Gastrocnemius medialis (tissue), 4 donors: ENCODE results near the gene BEAN1. TPM values are rescaled to one million over a fixed set of nuclear protein-coding genes. Genes with fewer than 3 reads are reported as not detected.
A peak's percentile ranks its signal among the peaks of the same experiment; 100 is the strongest.

Experiments used
- ATAC-seq, 2 donors: fragments of 150-250 bp; one replicate each; pipeline ENCODE4 v1.9.1; 2016
- DNase-seq, 2 donors: peaks; one replicate each; pipeline ENCODE4 v3.0.0-alpha.2; 2019
- H3K27ac ChIP-seq, 4 donors: fragments of 200-600 bp; sonication (generic); 1 replicate in 1 of 4; 2 replicates in 3 of 4; pipeline ENCODE4 v1.5.1; 2016 to 2018; ENCODE audit warnings: mild to moderate bottlenecking in 2 of 4, moderate library complexity in 1 of 4
- H3K27me3 ChIP-seq, 3 donors: fragments of 200-600 bp; sonication (generic) in 2 of 3; 1 replicate in 1 of 3; 2 replicates in 2 of 3; pipeline versions ENCODE4 v1.5.1 to v1.6.0; 2016 to 2019; ENCODE audit warnings: mild to moderate bottlenecking in 1 of 3, moderate library complexity in 1 of 3
- H3K36me3 ChIP-seq, 2 donors: fragments of 200-600 bp; sonication (generic) in 1 of 2; one replicate each; pipeline ENCODE4 v1.5.1; 2017 to 2018
- H3K4me1 ChIP-seq, 2 donors: fragments of 200-600 bp; sonication (generic) in 1 of 2; one replicate each; pipeline ENCODE4 v1.5.1; 2016 to 2017; ENCODE audit warnings: mild to moderate bottlenecking in 2 of 2
- H3K4me3 ChIP-seq, 4 donors: fragments of 200-600 bp; sonication (generic) in 3 of 4; 1 replicate in 1 of 4; 2 replicates in 3 of 4; pipeline ENCODE4 v1.5.1; 2016 to 2019; ENCODE audit warnings: mild to moderate bottlenecking in 2 of 4
- H3K9me3 ChIP-seq, 3 donors: fragments of 200-600 bp; sonication (generic) in 2 of 3; 1 replicate in 1 of 3; 2 replicates in 2 of 3; pipeline ENCODE4 v1.5.1; 2016 to 2019
- POLR2A ChIP-seq, 2 donors: fragments of 450-650 bp; IDR thresholded peaks; one replicate each; pipeline ENCODE4 v1.6.1; 2017; ENCODE audit warnings: antibody characterized with exemption in 2 of 2, mild to moderate bottlenecking in 2 of 2, moderate library complexity in 2 of 2
- in situ Hi-C, 4 donors: fragments of 200-750 bp; cut with MboI; loops; one replicate each; pipeline versions ENCODE4 v1.15.0 to v1.8.0; 2017; ENCODE audit warnings: low sequenced_read_pairs in 4 of 4
- intact Hi-C: fragments of 100-400 bp; cut with DNase I; formaldehyde crosslinking; loops from one replicate; pipeline ENCODE4 v1.15.1; 2023; ENCODE audit warnings: low total_unique reads
- total RNA-seq, 4 donors: library from RNA; depleted of rRNA; stranded (reverse); fragments of >200 nt; gene quantifications; one replicate each; pipeline versions ENCODE4 v1.1.0 to v1.2.3, GENCODE V29; 2016
- TF ChIP-seq, protein P1 (sequence below), 5 experiments: fragments of 450-650 bp in 3 of 5; fragments of 200-600 bp in 2 of 5; sonication (generic) in 2 of 5; IDR thresholded peaks in 4 of 5; conservative IDR thresholded peaks in 1 of 5; 1 replicate in 4 of 5; 2 replicates in 1 of 5; pipeline ENCODE4 v1.5.1; 2016 to 2019; ENCODE audit warnings: antibody characterized with exemption in 5 of 5, mild to moderate bottlenecking in 3 of 5, moderate library complexity in 3 of 5

The BEAN1 gene
- total RNA-seq, 4 donors from 2014 or later: not detected

DNA sequence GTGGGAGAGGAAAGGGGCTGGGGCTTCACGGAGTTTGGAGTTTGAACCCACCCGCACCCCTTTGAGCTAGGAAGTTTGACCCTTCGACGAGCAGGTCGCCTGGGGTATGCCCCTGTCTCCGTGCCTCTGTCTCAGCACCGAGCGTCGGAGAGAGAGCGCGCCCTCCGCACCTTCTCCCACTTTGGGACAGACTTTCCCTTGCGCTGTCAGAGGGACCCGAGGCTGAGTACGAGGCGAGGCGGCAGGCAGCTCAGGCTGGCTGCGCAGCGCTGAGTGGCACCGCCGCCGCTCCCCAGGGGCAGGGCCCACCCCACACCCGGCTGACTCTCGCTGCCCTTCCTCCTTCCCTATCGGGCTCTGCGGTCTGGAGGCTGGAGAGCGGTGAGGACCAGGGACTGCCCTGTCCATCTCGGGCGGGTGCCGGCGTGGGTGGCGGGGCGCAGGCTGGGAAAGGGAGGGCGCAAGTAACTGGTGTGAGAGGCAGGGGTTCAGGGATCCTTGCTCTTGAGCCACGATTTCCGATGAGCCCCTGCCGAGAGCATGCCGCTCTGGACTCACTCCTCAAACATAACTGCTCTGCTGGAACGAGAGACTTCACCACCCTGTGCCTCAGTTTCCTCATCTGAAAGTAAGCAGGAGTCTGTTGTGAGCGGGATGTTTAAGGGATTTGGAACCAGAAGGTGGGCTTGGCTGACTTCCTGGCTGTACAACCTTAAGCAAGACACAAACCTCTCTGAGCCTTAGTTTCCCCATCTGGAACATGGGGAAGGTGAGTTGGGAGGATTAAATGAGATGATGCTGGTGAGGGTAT is 981 bp downstream of the BEAN1 start:
- Histone ChIP-seq H3K4me1 (peaks cover 0 to 9% of the 10 kb centered on the region in 2 donors), H3K27ac (no peak overlapping the region), H3K4me3 (peak overlapping the region in 3 of 4 donors; percentile 13 to 43 (median 42)), H3K36me3 (no peaks in the 10 kb centered on the region), H3K9me3 (no peaks in the 10 kb centered on the region), H3K27me3 (peaks cover 27 to 48% (median 38%) of the 10 kb centered on the region in 3 donors)
- ATAC-seq (no peak), DNase-seq (no peak)
- in situ Hi-C loops (no loop called here), intact Hi-C loops (no loop called here)
- no peak for TF ChIP-seq POLR2A (IDR thresholded peaks at IDR 0.05)
- TF ChIP-seq, protein P1, sequence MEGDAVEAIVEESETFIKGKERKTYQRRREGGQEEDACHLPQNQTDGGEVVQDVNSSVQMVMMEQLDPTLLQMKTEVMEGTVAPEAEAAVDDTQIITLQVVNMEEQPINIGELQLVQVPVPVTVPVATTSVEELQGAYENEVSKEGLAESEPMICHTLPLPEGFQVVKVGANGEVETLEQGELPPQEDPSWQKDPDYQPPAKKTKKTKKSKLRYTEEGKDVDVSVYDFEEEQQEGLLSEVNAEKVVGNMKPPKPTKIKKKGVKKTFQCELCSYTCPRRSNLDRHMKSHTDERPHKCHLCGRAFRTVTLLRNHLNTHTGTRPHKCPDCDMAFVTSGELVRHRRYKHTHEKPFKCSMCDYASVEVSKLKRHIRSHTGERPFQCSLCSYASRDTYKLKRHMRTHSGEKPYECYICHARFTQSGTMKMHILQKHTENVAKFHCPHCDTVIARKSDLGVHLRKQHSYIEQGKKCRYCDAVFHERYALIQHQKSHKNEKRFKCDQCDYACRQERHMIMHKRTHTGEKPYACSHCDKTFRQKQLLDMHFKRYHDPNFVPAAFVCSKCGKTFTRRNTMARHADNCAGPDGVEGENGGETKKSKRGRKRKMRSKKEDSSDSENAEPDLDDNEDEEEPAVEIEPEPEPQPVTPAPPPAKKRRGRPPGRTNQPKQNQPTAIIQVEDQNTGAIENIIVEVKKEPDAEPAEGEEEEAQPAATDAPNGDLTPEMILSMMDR (IDR thresholded peaks at IDR 0.05 in 4 of 5, conservative IDR thresholded peaks at IDR 0.05 in 1 of 5): no peak

DNA sequence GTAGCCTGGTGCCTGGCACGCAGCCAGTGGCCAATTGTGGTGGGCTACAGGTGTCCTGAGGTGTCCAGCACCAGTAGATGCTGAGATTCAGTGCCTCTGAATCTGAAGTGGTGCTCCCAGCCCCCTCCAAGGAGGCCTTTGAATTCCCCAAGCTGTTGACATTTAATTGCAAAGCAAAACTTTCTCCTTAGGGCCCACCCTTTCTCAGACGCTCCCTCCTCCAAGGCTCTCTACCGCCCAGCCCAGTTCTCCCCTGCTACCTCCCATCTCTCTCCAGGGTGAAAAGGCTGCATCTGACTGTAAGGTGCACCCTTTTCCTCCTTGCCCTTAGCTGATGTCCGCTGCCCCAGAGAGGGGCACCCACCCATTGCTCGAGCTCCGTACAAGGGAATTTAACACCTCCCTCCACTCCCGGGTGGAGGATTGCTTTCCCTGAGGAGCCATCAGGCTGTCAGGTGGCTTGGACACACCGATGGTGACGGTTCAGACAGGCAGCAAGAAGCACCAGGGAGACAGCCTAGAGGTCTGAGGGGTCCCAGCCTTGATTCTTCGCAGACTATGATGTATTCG is 1.7 kb downstream of the BEAN1 start:
- no peak for TF ChIP-seq POLR2A (IDR thresholded peaks at IDR 0.05)
- TF ChIP-seq, protein P1 (IDR thresholded peaks at IDR 0.05 in 4 of 5, conservative IDR thresholded peaks at IDR 0.05 in 1 of 5): no peak
- intact Hi-C loops (no loop called here), in situ Hi-C loops (no loop called here)
- Histone ChIP-seq H3K36me3 (no peaks in the 10 kb centered on the region), H3K9me3 (no peaks in the 10 kb centered on the region), H3K27me3 (peaks cover 27 to 48% (median 38%) of the 10 kb centered on the region in 3 donors), H3K27ac (no peak overlapping the region), H3K4me3 (no peak overlapping the region), H3K4me1 (peaks cover 0 to 9% of the 10 kb centered on the region in 2 donors)
- no peak for ATAC-seq
- DNase-seq: no peak

DNA sequence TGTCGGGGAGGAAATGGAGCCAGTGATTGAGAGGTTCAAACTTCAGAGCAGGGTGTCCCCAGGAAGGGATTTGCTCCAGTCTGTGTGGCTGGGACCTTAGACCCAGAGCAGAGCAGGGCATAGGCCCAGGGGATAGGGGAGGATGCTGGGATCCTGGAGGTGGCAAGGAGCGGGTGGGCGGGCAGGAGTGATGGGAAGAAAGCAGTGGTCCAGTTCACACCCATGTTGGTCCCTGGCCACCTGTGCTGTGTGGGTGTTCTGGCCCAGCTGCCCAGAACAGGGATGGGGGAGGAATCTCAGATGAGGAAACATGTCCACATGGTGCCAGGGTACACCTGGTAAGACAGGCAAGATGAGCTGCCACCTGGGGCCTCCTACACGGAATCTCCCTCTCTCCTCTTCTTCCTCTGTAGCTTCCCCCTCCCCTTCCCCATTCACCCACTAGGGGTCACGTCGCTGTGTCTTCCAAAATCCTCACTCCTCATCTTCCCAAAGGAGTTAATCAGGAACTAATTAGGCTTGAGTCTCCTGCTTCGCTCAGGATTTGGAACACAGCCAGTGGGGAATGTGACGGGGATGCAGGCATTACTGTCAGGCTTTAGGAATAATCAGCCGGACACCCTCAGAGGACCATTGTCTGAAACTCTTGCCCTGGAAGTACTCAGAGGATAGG is 2.3 kb downstream of the BEAN1 start:
- DNase-seq (no peak), ATAC-seq (no peak)
- TF ChIP-seq, protein P1 (IDR thresholded peaks at IDR 0.05 in 4 of 5, conservative IDR thresholded peaks at IDR 0.05 in 1 of 5): no peak
- no peak for TF ChIP-seq POLR2A (IDR thresholded peaks at IDR 0.05)
- H3K27me3 ChIP-seq: peaks cover 27 to 52% (median 36%) of the 10 kb centered on the region in 3 donors
- in situ Hi-C loops (no loop called here), intact Hi-C loops (no loop called here)
- H3K36me3 ChIP-seq: no peaks in the 10 kb centered on the region
- no peak overlapping the region for H3K27ac ChIP-seq
- no peaks in the 10 kb centered on the region for H3K9me3 ChIP-seq
- H3K4me3 ChIP-seq: no peak overlapping the region
- H3K4me1 ChIP-seq: peaks cover 0 to 9% of the 10 kb centered on the region in 2 donors

DNA sequence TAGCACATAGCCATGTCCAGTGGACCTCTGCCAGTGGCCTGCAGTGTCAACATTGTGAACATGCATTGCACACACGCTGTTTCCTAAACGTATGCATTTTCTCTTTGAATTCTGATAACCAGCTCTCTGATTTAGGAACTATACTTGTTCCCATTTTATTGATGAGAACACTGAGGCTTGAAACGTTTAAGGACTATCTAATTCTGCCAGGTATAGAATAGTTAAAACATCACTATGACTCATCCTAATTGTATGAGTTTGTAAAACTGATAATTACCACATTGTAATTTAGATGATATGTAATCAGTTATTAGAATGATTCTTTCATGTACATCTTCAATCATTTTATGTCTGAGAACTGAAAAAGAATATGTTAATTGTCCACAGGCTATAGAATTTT is 3.1 kb downstream of the BEAN1 start:
- in situ Hi-C loops: no loop called here
- peaks cover 0 to 9% of the 10 kb centered on the region in 2 donors for H3K4me1 ChIP-seq
- intact Hi-C loops: no loop called here
- H3K27ac ChIP-seq: no peak overlapping the region
- no peaks in the 10 kb centered on the region for H3K9me3 ChIP-seq
- H3K4me3 ChIP-seq: no peak overlapping the region
- no peaks in the 10 kb centered on the region for H3K36me3 ChIP-seq
- peaks cover 23 to 49% (median 33%) of the 10 kb centered on the region in 3 donors for H3K27me3 ChIP-seq
- ATAC-seq: no peak
- no peak for TF ChIP-seq POLR2A (IDR thresholded peaks at IDR 0.05)
- TF ChIP-seq, protein P1 (IDR thresholded peaks at IDR 0.05 in 4 of 5, conservative IDR thresholded peaks at IDR 0.05 in 1 of 5): no peak
- DNase-seq: no peak
